HG02798 (cell line): Measurements from ENCODE around the gene SLTM.

Experiments used
- ATAC-seq: cut with Tn5 transposase; IDR thresholded peaks from one replicate; pipeline ENCODE4 v1.9.1; 2021; ENCODE audit warnings: mild to moderate bottlenecking; ENCODE audit not compliant: unreplicated experiment, poor library complexity

SLTM gene

DNA sequence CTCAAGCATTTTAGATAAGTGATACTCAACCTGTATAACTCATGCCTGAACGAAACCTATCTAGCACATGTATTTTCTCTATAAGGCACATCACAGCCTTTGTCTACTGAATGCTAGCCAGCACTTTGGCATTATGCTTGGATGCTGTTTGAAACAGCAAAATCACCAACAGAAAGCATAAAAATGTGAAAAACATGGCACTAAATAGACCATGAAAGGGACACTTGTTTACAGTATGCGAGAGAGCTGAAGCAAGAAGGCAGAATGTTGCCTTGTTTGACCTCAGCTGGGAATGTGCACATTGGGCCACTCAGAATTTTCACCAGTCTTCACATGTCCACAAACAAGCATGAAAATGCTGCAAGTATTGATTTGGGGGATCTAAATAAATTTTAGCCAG is 102.9 kb downstream of the SLTM start:
- ATAC-seq = no peak
